Astrocyte of the spinal cord (primary cell): Measurements from ENCODE around the gene SSBP3.
"Not testable (repeated sequence)": the region's sequence is repeated elsewhere in the genome, so short reads cannot be mapped to it uniquely, and the experiment has no call there.

ENCODE experiments used
- DNase-seq: peaks from one replicate; pipeline ENCODE4 v3.0.0; 2011; ENCODE audit warnings: low read depth, low spot score
- H3K4me3 ChIP-seq: 2 replicates; pipeline ENCODE4 v1.5.1; 2011; ENCODE audit warnings: low read depth, mild to moderate bottlenecking, low read length, moderate library complexity
- in situ Hi-C: cut with HindIII; loops from 2 replicates; pipeline ENCODE4 v1.10.0; 2017; ENCODE audit warnings: low sequenced_read_pairs
- TF ChIP-seq, protein P1 (sequence below): IDR thresholded peaks from 2 replicates; pipeline ENCODE4 v1.5.1; 2012; ENCODE audit warnings: low read depth, mild to moderate bottlenecking, low read length, inconsistent platforms

The SSBP3 gene

DNA sequence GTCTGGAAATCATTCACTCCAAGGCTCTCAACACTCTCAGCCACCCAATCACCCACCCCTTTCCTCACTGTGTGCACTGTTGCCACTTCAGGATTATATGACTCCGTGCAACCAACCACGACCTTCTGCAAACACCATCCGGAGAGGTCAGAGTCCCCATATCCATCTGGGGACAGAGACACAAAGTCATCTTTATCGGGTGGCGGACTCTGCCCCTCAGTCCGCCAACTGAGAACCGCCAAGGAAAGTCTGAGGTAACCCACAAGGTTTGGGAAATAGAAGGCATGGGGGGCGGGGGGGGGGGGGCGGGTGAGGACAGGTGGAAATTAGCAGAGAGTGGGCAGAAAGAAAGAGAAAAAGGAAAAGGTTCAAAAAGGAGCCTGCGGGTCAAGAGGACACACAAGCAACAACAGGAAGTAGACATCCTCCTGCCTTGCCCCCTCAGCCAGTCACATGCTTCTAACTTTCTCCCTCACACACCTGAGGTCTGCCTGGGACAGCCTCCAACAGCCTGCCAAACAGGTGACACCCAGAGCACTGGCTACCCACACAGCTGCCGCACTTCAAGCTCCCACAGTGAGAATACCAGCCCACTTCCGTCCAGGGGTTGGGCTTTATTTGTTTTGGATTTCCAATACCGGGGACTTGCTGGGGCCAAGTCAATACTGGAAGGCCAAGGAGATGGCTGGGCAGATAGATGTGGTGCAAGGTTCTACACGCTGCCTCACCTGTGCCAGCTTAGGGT lies 58.1 kb downstream of the SSBP3 start:
- in situ Hi-C loops, result no loop called here
- TF ChIP-seq, protein P1, sequence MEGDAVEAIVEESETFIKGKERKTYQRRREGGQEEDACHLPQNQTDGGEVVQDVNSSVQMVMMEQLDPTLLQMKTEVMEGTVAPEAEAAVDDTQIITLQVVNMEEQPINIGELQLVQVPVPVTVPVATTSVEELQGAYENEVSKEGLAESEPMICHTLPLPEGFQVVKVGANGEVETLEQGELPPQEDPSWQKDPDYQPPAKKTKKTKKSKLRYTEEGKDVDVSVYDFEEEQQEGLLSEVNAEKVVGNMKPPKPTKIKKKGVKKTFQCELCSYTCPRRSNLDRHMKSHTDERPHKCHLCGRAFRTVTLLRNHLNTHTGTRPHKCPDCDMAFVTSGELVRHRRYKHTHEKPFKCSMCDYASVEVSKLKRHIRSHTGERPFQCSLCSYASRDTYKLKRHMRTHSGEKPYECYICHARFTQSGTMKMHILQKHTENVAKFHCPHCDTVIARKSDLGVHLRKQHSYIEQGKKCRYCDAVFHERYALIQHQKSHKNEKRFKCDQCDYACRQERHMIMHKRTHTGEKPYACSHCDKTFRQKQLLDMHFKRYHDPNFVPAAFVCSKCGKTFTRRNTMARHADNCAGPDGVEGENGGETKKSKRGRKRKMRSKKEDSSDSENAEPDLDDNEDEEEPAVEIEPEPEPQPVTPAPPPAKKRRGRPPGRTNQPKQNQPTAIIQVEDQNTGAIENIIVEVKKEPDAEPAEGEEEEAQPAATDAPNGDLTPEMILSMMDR, result no peak
- H3K4me3 ChIP-seq, result no peak overlapping the region
- DNase-seq, result no peak

- TF ChIP-seq, protein P1, result no peak
- in situ Hi-C loops, result no loop called here
- no peak for DNase-seq
- no peak overlapping the region for H3K4me3 ChIP-seq
These were observed 58.8 kb downstream of the SSBP3 start for GRCh38 chr1:54347261-54347954.

DNA sequence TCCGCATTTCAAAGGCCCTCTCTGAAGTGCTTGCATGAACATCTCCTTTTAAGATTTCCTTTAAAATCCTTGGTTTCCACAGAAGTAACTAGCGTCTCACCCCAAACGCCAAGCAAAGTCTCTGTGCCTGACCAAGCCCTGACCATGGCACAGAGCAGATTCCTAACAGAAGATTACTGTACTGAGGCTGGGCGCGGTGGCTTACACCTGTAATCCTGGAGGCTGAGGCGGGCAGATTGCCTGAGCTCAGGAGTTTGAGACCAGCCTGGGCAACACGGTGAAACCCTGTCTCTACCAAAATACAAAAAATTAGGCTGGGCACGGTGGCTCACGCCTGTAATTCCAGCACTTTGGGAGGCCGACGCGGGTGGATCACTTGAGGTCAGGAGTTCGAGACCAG lies 60.6 kb downstream of the SSBP3 start:
- DNase-seq, H3K4me3 ChIP-seq, in situ Hi-C loops: not testable (repeated sequence)

GRCh38 chr1:54345116-54345515 lies 61.1 kb downstream of the SSBP3 start:
- no peak for DNase-seq
- in situ Hi-C loops, result no loop called here
- no peak overlapping the region for H3K4me3 ChIP-seq
- TF ChIP-seq, protein P1, result no peak

DNA sequence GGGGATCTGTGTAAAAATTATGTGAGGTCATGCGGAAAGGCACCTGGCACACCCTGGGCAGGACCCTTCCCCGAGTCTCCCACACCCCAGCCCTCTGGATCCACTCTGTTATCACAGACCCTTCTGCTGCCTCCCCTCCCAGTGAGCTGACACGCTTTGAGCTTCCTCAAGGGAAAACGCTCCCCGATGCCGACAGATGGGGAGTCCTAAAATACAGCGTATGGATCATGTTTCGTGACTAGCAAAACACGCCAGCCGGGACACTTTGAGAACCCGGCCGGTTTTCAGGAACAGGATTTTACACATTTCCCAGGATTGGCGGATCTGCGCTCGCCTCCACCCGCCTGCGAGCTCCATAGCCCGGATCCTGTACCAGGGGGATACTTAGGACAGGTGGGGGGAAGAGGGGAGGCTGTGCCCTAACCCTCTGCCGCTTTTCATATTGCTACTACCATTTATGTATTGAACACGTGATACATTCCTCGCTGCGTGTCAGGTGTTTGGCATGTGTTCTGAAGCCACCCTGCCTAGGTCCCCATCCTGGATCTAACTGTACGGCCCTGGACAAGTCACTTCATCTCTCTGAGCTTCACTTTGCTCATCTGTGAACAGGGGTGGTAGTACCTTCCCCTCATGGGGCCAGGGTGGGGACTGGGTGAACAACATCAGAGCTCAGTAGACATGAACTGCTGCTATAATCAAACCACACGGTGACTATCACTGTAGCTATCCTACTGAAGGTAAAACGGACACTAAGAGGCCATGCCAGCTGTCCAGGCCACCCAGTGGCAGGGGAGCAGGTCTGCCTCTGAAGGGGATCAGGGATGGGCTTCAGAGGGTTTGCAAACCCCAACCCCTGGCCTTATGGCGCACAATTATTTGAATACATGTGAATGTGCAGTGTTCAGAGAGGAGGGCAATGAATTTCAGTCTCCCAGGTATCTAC lies 63.2 kb downstream of the SSBP3 start:
- no peak overlapping the region for H3K4me3 ChIP-seq
- in situ Hi-C loops, result no loop called here
- DNase-seq, result no peak
- TF ChIP-seq, protein P1, result no peak

GRCh38 chr1:54342288-54342687 lies 63.9 kb downstream of the SSBP3 start:
- DNase-seq, result no peak
- no peak overlapping the region for H3K4me3 ChIP-seq
- in situ Hi-C loops, result no loop called here
- TF ChIP-seq, protein P1, result no peak
